Esophagus muscularis mucosa (tissue), 4 donors: ENCODE results near the gene PTPN7. TPM values are rescaled to one million over a fixed set of nuclear protein-coding genes. Genes with fewer than 3 reads are reported as not detected.
A peak's percentile ranks its signal among the peaks of the same experiment; 100 is the strongest.

Source experiments
- DNase-seq: peaks from one replicate; pipeline ENCODE4 v3.0.0-alpha.2; 2017; ENCODE audit errors: extremely low spot score
- H3K27ac ChIP-seq, 4 donors: fragments of 200-600 bp; sonication (generic); replicated peaks in 1 of 4; 1 replicate in 3 of 4; 2 replicates in 1 of 4; pipeline ENCODE4 v1.5.1; 2016 to 2019; ENCODE audit warnings: mild to moderate bottlenecking in 1 of 4
- H3K27me3 ChIP-seq, 4 donors: fragments of 200-600 bp; sonication (generic); one replicate each; pipeline versions ENCODE4 v1.5.1 to v1.6.0; 2016 to 2019
- H3K36me3 ChIP-seq, 4 donors: fragments of 200-600 bp; sonication (generic); one replicate each; pipeline ENCODE4 v1.5.1; 2016 to 2019
- H3K4me1 ChIP-seq, 4 donors: fragments of 200-600 bp; sonication (generic); one replicate each; pipeline ENCODE4 v1.5.1; 2016 to 2019
- H3K4me3 ChIP-seq, 4 donors: fragments of 200-600 bp; sonication (generic); 1 replicate in 2 of 4; 2 replicates in 2 of 4; pipeline ENCODE4 v1.5.1; 2016 to 2019; ENCODE audit warnings: mild to moderate bottlenecking in 4 of 4, moderate library complexity in 1 of 4
- H3K9me3 ChIP-seq, 4 donors: fragments of 200-600 bp; sonication (generic); 1 replicate in 3 of 4; 2 replicates in 1 of 4; pipeline ENCODE4 v1.5.1; 2016 to 2019
- CTCF ChIP-seq, 3 experiments: fragments of 200-600 bp in 2 of 3; fragments of 450-650 bp in 1 of 3; sonication (generic) in 2 of 3; IDR thresholded peaks; one replicate each; pipeline ENCODE4 v1.5.1; 2017 to 2019; ENCODE audit warnings: antibody characterized with exemption in 3 of 3, mild to moderate bottlenecking in 2 of 3, moderate library complexity in 1 of 3
- EP300 ChIP-seq: sonication (generic); formaldehyde crosslinking; IDR thresholded peaks from one replicate; pipeline ENCODE4 v1.6.1; 2017; ENCODE audit warnings: antibody characterized with exemption
- POLR2A ChIP-seq: fragments of 450-650 bp; IDR thresholded peaks from one replicate; pipeline ENCODE4 v1.6.1; 2017; ENCODE audit warnings: antibody characterized with exemption, moderate library complexity, mild to moderate bottlenecking, low read depth
- POLR2AphosphoS5 ChIP-seq, 2 donors: sonication (generic); formaldehyde crosslinking; IDR thresholded peaks; one replicate each; pipeline ENCODE4 v1.6.1; 2017; ENCODE audit warnings: antibody characterized with exemption in 2 of 2
- WGBS: methylation state at CpG from one replicate; pipeline ENCODE4 v1.1.5; 2018; 5-methylcytosine and 5-hydroxymethylcytosine counted together
- intact Hi-C: fragments of 100-400 bp; cut with DNase I; formaldehyde crosslinking; loops from one replicate; pipeline ENCODE4 v1.15.1; 2023
- total RNA-seq, 4 donors: library from RNA; depleted of rRNA; stranded (reverse); fragments of >200 nt; gene quantifications; one replicate each; pipeline versions ENCODE4 v1.1.0 to v1.2.1, GENCODE V29; 2016

PTPN7 gene
- total RNA-seq, 4 donors from 2014 or later: 0.78 to 2.5 (median 1.3) TPM

GRCh38 chr1:202130297-202130721 lies 30.1 kb downstream of the PTPN7 start:
- no peak for DNase-seq
- no peak overlapping the region for H3K4me3 ChIP-seq
- peaks cover 11 to 28% (median 23%) of the 10 kb centered on the region in 4 donors for H3K36me3 ChIP-seq
- peak overlapping the region; percentile 88 to 90 (median 89) for H3K27ac ChIP-seq
- WGBS: 35% methylated on average over 4 of the region's 11 CpGs
- TF ChIP-seq CTCF (IDR thresholded peaks at IDR 0.05) (no peak), EP300 (no peak), POLR2AphosphoS5 (IDR thresholded peaks at IDR 0.05) (no peak), POLR2A (no peak)
- intact Hi-C loops: no loop called here
- H3K9me3 ChIP-seq: no peaks in the 10 kb centered on the region
- peaks cover 27 to 63% (median 60%) of the 10 kb centered on the region in 4 donors for H3K4me1 ChIP-seq
- H3K27me3 ChIP-seq: no peaks in the 10 kb centered on the region

- intact Hi-C loops: no loop called here
- Histone ChIP-seq H3K27me3 (no peaks in the 10 kb centered on the region), H3K36me3 (peaks cover 11 to 22% (median 17%) of the 10 kb centered on the region in 4 donors), H3K9me3 (no peaks in the 10 kb centered on the region), H3K4me1 (peaks cover 27 to 58% (median 54%) of the 10 kb centered on the region in 4 donors), H3K4me3 (no peak overlapping the region), H3K27ac (peak overlapping the region; percentile 88 to 90 (median 89))
- DNase-seq: no peak
- WGBS: 82% methylated on average over 7 of the region's 8 CpGs
- TF ChIP-seq POLR2AphosphoS5 (IDR thresholded peaks at IDR 0.05): no peak
- no peak for TF ChIP-seq POLR2A
- TF ChIP-seq CTCF (IDR thresholded peaks at IDR 0.05): no peak
- TF ChIP-seq EP300: no peak
Measured at GRCh38 chr1:202129453-202130296, 30.7 kb downstream of the PTPN7 start.

GRCh38 chr1:202127836-202128622 lies 32.4 kb downstream of the PTPN7 start:
- Histone ChIP-seq H3K9me3 (no peaks in the 10 kb centered on the region), H3K27me3 (no peaks in the 10 kb centered on the region), H3K4me3 (no peak overlapping the region), H3K36me3 (peaks cover 0 to 5% (median 3%) of the 10 kb centered on the region in 4 donors), H3K4me1 (peaks cover 25 to 45% (median 38%) of the 10 kb centered on the region in 4 donors), H3K27ac (peak overlapping the region in 1 of 4 donors; percentile 18)
- intact Hi-C loops: no loop called here
- DNase-seq: no peak
- no peak for TF ChIP-seq POLR2AphosphoS5 (IDR thresholded peaks at IDR 0.05)
- no peak for TF ChIP-seq CTCF (IDR thresholded peaks at IDR 0.05)
- no peak for TF ChIP-seq EP300
- TF ChIP-seq POLR2A: no peak
- WGBS: 97% methylated on average over 18 of the region's 26 CpGs

GRCh38 chr1:202127061-202127460 lies 33.3 kb downstream of the PTPN7 start:
- no peaks in the 10 kb centered on the region for H3K9me3 ChIP-seq
- H3K27ac ChIP-seq: no peak overlapping the region
- TF ChIP-seq POLR2A (no peak), POLR2AphosphoS5 (IDR thresholded peaks at IDR 0.05) (no peak), CTCF (IDR thresholded peaks at IDR 0.05) (no peak), EP300 (no peak)
- intact Hi-C loops: no loop called here
- no peak overlapping the region for H3K4me3 ChIP-seq
- DNase-seq: no peak
- no peaks in the 10 kb centered on the region for H3K27me3 ChIP-seq
- 90% methylated on average over 6 of the region's 6 CpGs for WGBS
- H3K36me3 ChIP-seq: no peaks in the 10 kb centered on the region
- peaks cover 20 to 44% (median 36%) of the 10 kb centered on the region in 4 donors for H3K4me1 ChIP-seq
